GM10248 (cell line): Measurements from ENCODE around the gene RABGEF1.
"Not testable (repeated sequence)": the region's sequence is repeated elsewhere in the genome, so short reads cannot be mapped to it uniquely, and the experiment has no call there.

ENCODE experiments used
- CTCF ChIA-PET: fragments of 300-600 bp; sonication (Branson Sonifier 250); formaldehyde crosslinking; extraction: SDS; loops from one replicate; lab custom pipeline; 2021; ENCODE audit warnings: antibody characterized with exemption; lab: Yijun Ruan, JAX
- POLR2A ChIA-PET: fragments of 350-650 bp; sonication (Branson Sonifier 250); formaldehyde crosslinking; extraction: SDS; loops from one replicate; lab custom pipeline; 2020; ENCODE audit warnings: antibody characterized with exemption; lab: Yijun Ruan, JAX
- DNase-seq: peaks from one replicate; pipeline ENCODE4 v3.0.0; 2012; ENCODE audit errors: extremely low spot score
- CTCF ChIP-seq: IDR thresholded peaks from 2 replicates; pipeline ENCODE4 v1.5.1; 2012; ENCODE audit warnings: mild to moderate bottlenecking, low read depth; ENCODE audit errors: extremely low read depth, missing control alignments, control extremely low read depth

RABGEF1 gene

DNA sequence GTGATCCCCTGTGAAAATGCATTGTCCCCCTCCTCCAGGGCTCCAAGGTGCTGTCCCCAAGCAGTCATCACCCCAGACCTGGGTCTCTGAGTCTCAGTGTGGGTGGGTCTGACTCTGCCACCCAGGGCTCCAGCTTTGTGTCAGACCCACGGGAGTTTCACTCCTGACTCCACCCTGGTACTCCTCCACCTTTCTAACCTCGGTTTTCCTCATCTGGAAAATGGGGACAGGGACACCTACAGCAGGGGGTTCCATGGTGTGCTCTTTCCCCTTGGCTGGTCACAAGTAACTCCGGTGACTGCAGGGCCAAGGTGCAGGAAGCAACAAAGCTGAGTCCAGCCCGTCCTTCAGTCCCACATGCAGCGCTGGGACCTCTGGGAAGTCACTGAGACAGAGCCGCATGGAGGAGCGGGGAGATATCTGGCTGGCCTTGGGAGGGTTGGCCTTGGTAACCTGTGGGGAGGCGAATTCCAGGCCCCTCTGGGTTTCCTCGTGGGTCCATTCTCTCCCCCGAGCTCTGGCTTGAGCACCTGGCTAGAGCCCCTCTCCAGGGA is 41.8 kb upstream of the RABGEF1 start:
- DNase-seq, result no peak
- ChIA-PET POLR2A (no interaction called here), CTCF (no interaction called here)
- no peak for TF ChIP-seq CTCF

DNA sequence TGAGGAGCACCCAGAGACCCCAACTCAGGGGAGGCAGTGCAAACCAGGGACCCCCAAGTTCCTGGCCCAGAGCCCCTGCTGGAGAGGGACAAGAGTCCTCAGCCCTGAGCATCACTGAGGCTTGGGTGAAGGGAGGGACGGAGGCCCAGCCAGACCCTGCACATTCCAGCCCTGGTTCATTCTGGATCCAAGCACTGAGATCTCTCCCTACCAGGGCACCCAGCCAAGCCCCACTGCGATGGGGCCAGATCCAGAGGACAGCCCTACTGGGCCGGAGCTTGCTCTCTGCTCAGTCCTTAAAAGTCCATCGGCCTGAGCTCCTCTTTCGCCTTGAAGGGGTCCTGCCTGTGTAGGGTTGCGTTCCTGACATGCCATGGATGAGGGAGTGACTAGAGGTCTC is 40.5 kb upstream of the RABGEF1 start:
- ChIA-PET CTCF (interaction anchor here (1.6 kb wide), 1 partner anchor 18 kb away, joined by 5 read pairs; no protein-coding TSS in a partner anchor), POLR2A (no interaction called here)
- no peak for DNase-seq
- no peak for TF ChIP-seq CTCF

DNA sequence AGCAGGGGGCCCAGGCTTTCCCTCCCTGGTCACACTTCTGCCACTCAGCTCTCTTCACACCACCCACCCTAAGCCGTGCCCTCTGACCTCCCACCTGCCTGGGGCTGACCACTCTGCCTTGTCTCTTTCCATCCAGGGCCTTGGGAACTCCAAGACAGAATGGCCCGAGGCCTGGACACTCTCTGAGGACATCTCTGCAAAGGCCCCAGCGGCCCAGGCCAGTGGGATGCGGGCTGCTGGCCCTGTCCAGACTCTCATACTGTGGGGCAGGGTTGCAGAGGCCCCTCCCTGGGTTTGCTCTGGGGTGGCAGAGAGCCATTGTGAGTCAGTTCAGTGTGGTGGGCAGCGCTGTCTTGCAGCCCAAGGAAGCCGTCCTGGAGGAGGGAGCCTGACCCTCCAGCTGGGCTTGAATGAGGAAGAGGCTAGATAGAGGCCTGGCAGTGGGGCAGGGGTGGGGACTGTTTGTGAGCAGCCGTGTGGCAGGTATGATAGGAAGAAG is 39.9 kb upstream of the RABGEF1 start:
- no peak for DNase-seq
- TF ChIP-seq CTCF, result no peak
- CTCF ChIA-PET, result interaction anchor here (0.5 to 1.6 kb wide), 3 partner anchors 18 to 28 kb away, joined by 3 to 5 read pairs (median 4); no protein-coding TSS in a partner anchor
- POLR2A ChIA-PET, result no interaction called here

GRCh38 chr7:66707825-66708224 is 32.7 kb upstream of the RABGEF1 start:
- POLR2A ChIA-PET, result no interaction called here
- CTCF ChIA-PET, result no interaction called here
- TF ChIP-seq CTCF, result no peak
- DNase-seq, result no peak

DNA sequence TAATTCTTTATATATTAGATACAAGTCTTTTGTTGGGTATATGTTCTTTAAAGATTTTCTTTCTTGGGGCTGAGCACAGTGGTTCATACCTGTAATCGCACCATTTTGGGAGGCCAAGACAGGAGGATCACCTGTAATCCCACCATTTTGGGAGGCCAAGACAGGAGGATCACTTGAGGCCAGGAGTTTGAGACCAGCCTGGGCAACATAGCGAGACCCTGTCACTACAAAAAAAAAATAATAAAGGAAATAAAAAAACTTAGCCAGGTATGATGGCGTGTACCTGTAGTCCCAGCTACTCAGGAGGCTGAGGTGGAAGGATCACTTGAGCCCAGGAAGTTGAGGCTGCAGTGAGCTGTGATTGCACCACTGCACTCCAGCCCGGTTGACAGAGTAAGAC is 29.8 kb upstream of the RABGEF1 start:
- DNase-seq, POLR2A ChIA-PET: not testable (repeated sequence)
- CTCF ChIA-PET, result interaction anchor here (1.0 kb wide), 1 partner anchor 10 kb away, joined by 3 read pairs; no protein-coding TSS in a partner anchor

DNA sequence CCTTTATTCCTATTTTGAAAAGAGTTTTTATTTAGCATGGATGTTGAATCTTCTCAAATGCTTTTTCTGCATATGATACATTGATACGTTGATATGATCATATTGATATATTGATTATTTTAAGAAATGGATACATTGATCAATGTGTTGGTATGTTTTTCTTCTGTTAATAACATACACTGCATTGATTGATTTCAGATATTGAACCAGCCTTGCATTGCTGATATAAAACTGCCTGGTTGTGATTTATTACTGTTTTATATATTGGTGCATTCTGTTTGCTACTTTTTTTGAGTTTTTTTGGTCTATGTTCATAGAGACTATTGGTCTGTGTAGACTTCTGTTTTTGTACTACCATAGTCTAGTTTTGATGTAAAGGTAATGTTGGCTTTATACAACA is 26.8 kb upstream of the RABGEF1 start:
- ChIA-PET CTCF (no interaction called here), POLR2A (no interaction called here)
- no peak for TF ChIP-seq CTCF
- no peak for DNase-seq

DNA sequence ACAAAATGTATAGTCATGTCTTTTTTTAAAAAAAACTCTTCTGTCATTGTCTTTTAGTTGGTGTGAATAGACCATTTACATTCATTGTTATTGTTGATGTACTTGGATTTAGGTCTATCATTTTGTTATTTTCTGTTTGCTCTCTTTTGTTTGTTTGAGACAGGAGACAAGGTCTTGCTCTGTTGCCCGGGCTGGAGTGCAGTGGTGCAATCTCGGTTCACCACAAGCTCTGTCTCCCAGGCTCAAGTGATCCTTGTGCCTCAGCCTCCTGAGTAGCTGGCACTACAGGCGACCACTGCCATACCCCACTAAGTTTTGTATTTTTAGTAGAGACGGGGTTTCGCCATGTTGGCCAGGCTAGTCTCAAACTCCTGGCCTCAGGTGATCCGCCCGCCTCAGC is 23.9 kb upstream of the RABGEF1 start:
- POLR2A ChIA-PET, CTCF ChIA-PET, DNase-seq: not testable (repeated sequence)
